HG03175 (cell line): Measurements from ENCODE around the gene CNOT6.

Experiments used
- ATAC-seq: cut with Tn5 transposase; IDR thresholded peaks from one replicate; pipeline ENCODE4 v1.9.1; 2021; ENCODE audit warnings: mild to moderate bottlenecking, moderate library complexity; ENCODE audit not compliant: unreplicated experiment

CNOT6 gene

GRCh38 chr5:180613814-180614188 lies 119.6 kb downstream of the CNOT6 start:
- ATAC-seq, result no peak

GRCh38 chr5:180618487-180618828 lies 124.3 kb downstream of the CNOT6 start:
- no peak for ATAC-seq

GRCh38 chr5:180618829-180619562 lies 124.8 kb downstream of the CNOT6 start:
- no peak for ATAC-seq

- no peak for ATAC-seq
Observed at GRCh38 chr5:180619563-180619915, 125.4 kb downstream of the CNOT6 start.

GRCh38 chr5:180620014-180620413 lies 125.8 kb downstream of the CNOT6 start:
- no peak for ATAC-seq

- ATAC-seq, result no peak
Observed at GRCh38 chr5:180621311-180621710, 127.1 kb downstream of the CNOT6 start.

GRCh38 chr5:180622910-180623309 lies 128.7 kb downstream of the CNOT6 start:
- ATAC-seq, result no peak

- ATAC-seq, result no peak
Observed at GRCh38 chr5:180623411-180623834, 129.2 kb downstream of the CNOT6 start.

- ATAC-seq, result no peak
Observed at GRCh38 chr5:180623844-180624243, 129.7 kb downstream of the CNOT6 start.

GRCh38 chr5:180624587-180624986 lies 130.4 kb downstream of the CNOT6 start:
- ATAC-seq, result no peak

GRCh38 chr5:180625125-180625790 lies 131.1 kb downstream of the CNOT6 start:
- ATAC-seq, result no peak

- ATAC-seq, result no peak
Observed at GRCh38 chr5:180625791-180626660, 131.8 kb downstream of the CNOT6 start.

- ATAC-seq, result no peak
Observed at GRCh38 chr5:180626661-180627385, 132.6 kb downstream of the CNOT6 start.

GRCh38 chr5:180627386-180628120 lies 133.4 kb downstream of the CNOT6 start:
- no peak for ATAC-seq
